ENCODE results near the gene GGTA1. TPM values are rescaled to one million over a fixed set of nuclear protein-coding genes. Genes with fewer than 3 reads are reported as not detected.

GGTA1 gene
- polyA plus RNA-seq, 1 donor from 2014 or later = not detected

- no peak overlapping the region for H3K4me3 ChIP-seq (ENCODE audit: low read length)
- no peaks in the 10 kb centered on the region for H3K36me3 ChIP-seq (ENCODE audit: insufficient read depth, low read length)
- H4K20me1 ChIP-seq (ENCODE audit: insufficient read depth) = no peaks in the 10 kb centered on the region
- H3K9me2 ChIP-seq (ENCODE audit: insufficient read depth, low read length) = no peaks in the 10 kb centered on the region
- no peak for TF ChIP-seq TAF1 (IDR thresholded peaks at IDR 0.05; ENCODE audit: low read depth)
- TF ChIP-seq SMC3 (conservative IDR thresholded peaks at IDR 0.05; ENCODE audit: poor library complexity) = no peak
- TF ChIP-seq POLR2AphosphoS5 (IDR thresholded peaks at IDR 0.05) = no peak
- no peak for TF ChIP-seq EP300 (conservative IDR thresholded peaks at IDR 0.05; ENCODE audit: poor library complexity, severe bottlenecking)
- no peak for TF ChIP-seq EZH2 (IDR thresholded peaks at IDR 0.05; ENCODE audit: borderline replicate concordance, insufficient read depth, low read length, poor library complexity, severe bottlenecking)
- TF ChIP-seq REST (IDR thresholded peaks at IDR 0.05; ENCODE audit: borderline replicate concordance) = no peak
- no peak for TF ChIP-seq CTCF (IDR thresholded peaks at IDR 0.05; ENCODE audit: poor library complexity, severe bottlenecking)
- TF ChIP-seq MXI1 (conservative IDR thresholded peaks at IDR 0.05; ENCODE audit: poor library complexity, severe bottlenecking) = no peak
- TF ChIP-seq RAD21 (conservative IDR thresholded peaks at IDR 0.05) = no peak
- H3K27ac ChIP-seq (ENCODE audit: low read length) = no peak overlapping the region
- no peak overlapping the region for H3K4me2 ChIP-seq (ENCODE audit: low read length)
- H3K27me3 ChIP-seq (ENCODE audit: insufficient read depth, low read depth, low read length) = no peaks in the 10 kb centered on the region
- H3K9me3 ChIP-seq (ENCODE audit: low read length) = no peaks in the 10 kb centered on the region
- H2AFZ ChIP-seq (ENCODE audit: low read depth, low read length) = no peak overlapping the region
- no peaks in the 10 kb centered on the region for H3F3A ChIP-seq (ENCODE audit: insufficient read depth, low read length, poor library complexity, severe bottlenecking)
- no peak overlapping the region for H3K9ac ChIP-seq (ENCODE audit: low read length)
- no peaks in the 10 kb centered on the region for H3K79me2 ChIP-seq (replicated peaks; ENCODE audit: insufficient read depth, low read length)
Measured at GRCh38 chr9:121541256-121541655, 41.6 kb upstream of the GGTA1 start.

- Histone ChIP-seq H3K4me3 (ENCODE audit: low read length) (no peak overlapping the region), H4K20me1 (ENCODE audit: insufficient read depth) (no peaks in the 10 kb centered on the region), H3K36me3 (ENCODE audit: insufficient read depth, low read length) (no peaks in the 10 kb centered on the region), H3K27ac (ENCODE audit: low read length) (no peak overlapping the region), H3K79me2 (replicated peaks; ENCODE audit: insufficient read depth, low read length) (no peaks in the 10 kb centered on the region), H3K9me3 (ENCODE audit: low read length) (no peaks in the 10 kb centered on the region), H3K27me3 (ENCODE audit: insufficient read depth, low read depth, low read length) (no peaks in the 10 kb centered on the region), H3K9ac (ENCODE audit: low read length) (no peak overlapping the region), H3K9me2 (ENCODE audit: insufficient read depth, low read length) (no peaks in the 10 kb centered on the region), H3F3A (ENCODE audit: insufficient read depth, low read length, poor library complexity, severe bottlenecking) (no peaks in the 10 kb centered on the region), H2AFZ (ENCODE audit: low read depth, low read length) (no peak overlapping the region), H3K4me2 (ENCODE audit: low read length) (no peak overlapping the region)
- TF ChIP-seq RAD21 (conservative IDR thresholded peaks at IDR 0.05) = no peak
- TF ChIP-seq REST (IDR thresholded peaks at IDR 0.05; ENCODE audit: borderline replicate concordance) = no peak
Measured at GRCh38 chr9:121538221-121538620, 38.6 kb upstream of the GGTA1 start.

All from neural cell (in vitro differentiated cells).